ENCODE data around the gene CLTRN.

The CLTRN gene

GRCh38 chrX:15619053-15619755 is 45.4 kb downstream of the CLTRN start:
- H3K27ac Mint-ChIP-seq = no peak overlapping the region
- no peaks in the 10 kb centered on the region for H3K36me3 Mint-ChIP-seq
- H3K4me3 Mint-ChIP-seq = no peak overlapping the region
- H3K27me3 Mint-ChIP-seq = peaks cover 5% of the 10 kb centered on the region
- H3K9me3 Mint-ChIP-seq (ENCODE audit: low read depth) = no peaks in the 10 kb centered on the region
- H3K4me1 Mint-ChIP-seq (ENCODE audit: low read depth) = no peaks in the 10 kb centered on the region

GRCh38 chrX:15617111-15617510 is 47.5 kb downstream of the CLTRN start:
- no peaks in the 10 kb centered on the region for H3K36me3 Mint-ChIP-seq
- peaks cover 5% of the 10 kb centered on the region for H3K27me3 Mint-ChIP-seq
- H3K27ac Mint-ChIP-seq = no peak overlapping the region
- no peaks in the 10 kb centered on the region for H3K4me1 Mint-ChIP-seq (ENCODE audit: low read depth)
- no peak overlapping the region for H3K4me3 Mint-ChIP-seq
- H3K9me3 Mint-ChIP-seq (ENCODE audit: low read depth) = no peaks in the 10 kb centered on the region

- Mint-ChIP-seq H3K9me3 (ENCODE audit: low read depth) (no peaks in the 10 kb centered on the region), H3K27ac (no peak overlapping the region), H3K36me3 (no peaks in the 10 kb centered on the region), H3K27me3 (peaks cover 5% of the 10 kb centered on the region), H3K4me3 (no peak overlapping the region), H3K4me1 (ENCODE audit: low read depth) (no peaks in the 10 kb centered on the region)
Measured at GRCh38 chrX:15616531-15616930, 48.1 kb downstream of the CLTRN start.

GRCh38 chrX:15607067-15607466 is 57.5 kb downstream of the CLTRN start:
- Mint-ChIP-seq H3K4me1 (ENCODE audit: low read depth) (no peaks in the 10 kb centered on the region), H3K27me3 (peaks cover 5% of the 10 kb centered on the region), H3K4me3 (no peak overlapping the region), H3K27ac (no peak overlapping the region), H3K36me3 (no peaks in the 10 kb centered on the region), H3K9me3 (ENCODE audit: low read depth) (no peaks in the 10 kb centered on the region)

GRCh38 chrX:15606136-15606535 is 58.5 kb downstream of the CLTRN start:
- no peak overlapping the region for H3K27ac Mint-ChIP-seq
- no peaks in the 10 kb centered on the region for H3K9me3 Mint-ChIP-seq (ENCODE audit: low read depth)
- H3K36me3 Mint-ChIP-seq = no peaks in the 10 kb centered on the region
- peaks cover 7% of the 10 kb centered on the region for H3K27me3 Mint-ChIP-seq
- no peak overlapping the region for H3K4me3 Mint-ChIP-seq
- no peaks in the 10 kb centered on the region for H3K4me1 Mint-ChIP-seq (ENCODE audit: low read depth)

GRCh38 chrX:15605226-15605625 is 59.4 kb downstream of the CLTRN start:
- Mint-ChIP-seq H3K27me3 (peaks cover 9% of the 10 kb centered on the region), H3K4me1 (ENCODE audit: low read depth) (no peaks in the 10 kb centered on the region), H3K4me3 (no peak overlapping the region), H3K9me3 (ENCODE audit: low read depth) (no peaks in the 10 kb centered on the region), H3K36me3 (no peaks in the 10 kb centered on the region), H3K27ac (no peak overlapping the region)

GRCh38 chrX:15602761-15603160 is 61.8 kb downstream of the CLTRN start:
- H3K36me3 Mint-ChIP-seq = no peaks in the 10 kb centered on the region
- H3K4me3 Mint-ChIP-seq = no peak overlapping the region
- no peak overlapping the region for H3K27ac Mint-ChIP-seq
- H3K4me1 Mint-ChIP-seq (ENCODE audit: low read depth) = no peaks in the 10 kb centered on the region
- H3K27me3 Mint-ChIP-seq = peaks cover 9% of the 10 kb centered on the region
- no peaks in the 10 kb centered on the region for H3K9me3 Mint-ChIP-seq (ENCODE audit: low read depth)

- H3K27me3 Mint-ChIP-seq = peaks cover 9% of the 10 kb centered on the region
- no peaks in the 10 kb centered on the region for H3K36me3 Mint-ChIP-seq
- H3K4me3 Mint-ChIP-seq = no peak overlapping the region
- no peaks in the 10 kb centered on the region for H3K4me1 Mint-ChIP-seq (ENCODE audit: low read depth)
- H3K27ac Mint-ChIP-seq = no peak overlapping the region
- no peaks in the 10 kb centered on the region for H3K9me3 Mint-ChIP-seq (ENCODE audit: low read depth)
Measured at GRCh38 chrX:15601932-15602331, 62.7 kb downstream of the CLTRN start.

- Mint-ChIP-seq H3K27ac (no peak within 1 kb of the TSS), H3K27me3 (peaks cover 9% of the 10 kb centered on the region)
Measured at GRCh38 chrX:15600745-15601144, 63.9 kb downstream of the CLTRN start, which contains the start of gene ACE2. TSS of gene ACE2 (minus strand) at chrX:15600960. CDS start at chrX:15600911, 49 bp downstream.

GRCh38 chrX:15600049-15600448 is 64.6 kb downstream of the CLTRN start:
- peaks cover 9% of the 10 kb centered on the region for H3K27me3 Mint-ChIP-seq
- no peaks in the 10 kb centered on the region for H3K36me3 Mint-ChIP-seq
- H3K27ac Mint-ChIP-seq = no peak overlapping the region
- H3K4me3 Mint-ChIP-seq = no peak overlapping the region
- H3K4me1 Mint-ChIP-seq (ENCODE audit: low read depth) = no peaks in the 10 kb centered on the region
- H3K9me3 Mint-ChIP-seq (ENCODE audit: low read depth) = no peaks in the 10 kb centered on the region

More at GRCh38 chrX:15600745-15601144, 63.9 kb downstream of the CLTRN start, which contains the start of gene ACE2:
- Mint-ChIP-seq H3K36me3 (no peaks in the 10 kb centered on the region), H3K4me3 (no peak within 1 kb of the TSS), H3K9me3 (ENCODE audit: low read depth) (no peaks in the 10 kb centered on the region), H3K4me1 (ENCODE audit: low read depth) (no peaks in the 10 kb centered on the region)

- Mint-ChIP-seq H3K9me3 (ENCODE audit: low read depth) (no peaks in the 10 kb centered on the region), H3K4me1 (ENCODE audit: low read depth) (no peaks in the 10 kb centered on the region), H3K4me3 (no peak overlapping the region), H3K27ac (no peak overlapping the region), H3K27me3 (peaks cover 9% of the 10 kb centered on the region), H3K36me3 (no peaks in the 10 kb centered on the region)
Measured at GRCh38 chrX:15599461-15599860, 65.1 kb downstream of the CLTRN start.

GRCh38 chrX:15598026-15598425 is 66.6 kb downstream of the CLTRN start:
- no peak overlapping the region for H3K4me3 Mint-ChIP-seq
- H3K27me3 Mint-ChIP-seq = peaks cover 6% of the 10 kb centered on the region
- H3K36me3 Mint-ChIP-seq = no peaks in the 10 kb centered on the region
- H3K27ac Mint-ChIP-seq = no peak overlapping the region
- H3K4me1 Mint-ChIP-seq (ENCODE audit: low read depth) = no peaks in the 10 kb centered on the region
- no peaks in the 10 kb centered on the region for H3K9me3 Mint-ChIP-seq (ENCODE audit: low read depth)

GRCh38 chrX:15594371-15594770 is 70.2 kb downstream of the CLTRN start:
- no peaks in the 10 kb centered on the region for H3K4me1 Mint-ChIP-seq (ENCODE audit: low read depth)
- no peaks in the 10 kb centered on the region for H3K9me3 Mint-ChIP-seq (ENCODE audit: low read depth)
- peaks cover 5% of the 10 kb centered on the region for H3K27me3 Mint-ChIP-seq
- H3K4me3 Mint-ChIP-seq = no peak overlapping the region
- H3K36me3 Mint-ChIP-seq = no peaks in the 10 kb centered on the region
- no peak overlapping the region for H3K27ac Mint-ChIP-seq

- Mint-ChIP-seq H3K9me3 (ENCODE audit: low read depth) (no peaks in the 10 kb centered on the region), H3K27me3 (peaks cover 4% of the 10 kb centered on the region), H3K27ac (no peak overlapping the region), H3K4me3 (no peak overlapping the region), H3K4me1 (ENCODE audit: low read depth) (no peaks in the 10 kb centered on the region), H3K36me3 (no peaks in the 10 kb centered on the region)
Measured at GRCh38 chrX:15579778-15580747, 84.5 kb downstream of the CLTRN start.
